ENCODE data around the gene ANXA6. TPM values are rescaled to one million over a fixed set of nuclear protein-coding genes. Genes with fewer than 3 reads are reported as not detected.

The ANXA6 gene
- total and polyA plus RNA-seq, 8 donors = 37.0 to 70.8 (median 48.7) TPM

- peaks cover 0 to 4% (median 0%) of the 10 kb centered on the region in 3 donors for H3K4me1 ChIP-seq
- ATAC-seq = peak in 1 of 4 donors; percentile 36
- intact Hi-C loops (cut with DNase I) = loop anchor here in 1 of 3 donors (5.0 kb wide), 1 partner anchor 63 kb away; no protein-coding TSS in a partner anchor
Observed at GRCh38 chr5:151054709-151055108, 102.9 kb downstream of the ANXA6 start.

DNA sequence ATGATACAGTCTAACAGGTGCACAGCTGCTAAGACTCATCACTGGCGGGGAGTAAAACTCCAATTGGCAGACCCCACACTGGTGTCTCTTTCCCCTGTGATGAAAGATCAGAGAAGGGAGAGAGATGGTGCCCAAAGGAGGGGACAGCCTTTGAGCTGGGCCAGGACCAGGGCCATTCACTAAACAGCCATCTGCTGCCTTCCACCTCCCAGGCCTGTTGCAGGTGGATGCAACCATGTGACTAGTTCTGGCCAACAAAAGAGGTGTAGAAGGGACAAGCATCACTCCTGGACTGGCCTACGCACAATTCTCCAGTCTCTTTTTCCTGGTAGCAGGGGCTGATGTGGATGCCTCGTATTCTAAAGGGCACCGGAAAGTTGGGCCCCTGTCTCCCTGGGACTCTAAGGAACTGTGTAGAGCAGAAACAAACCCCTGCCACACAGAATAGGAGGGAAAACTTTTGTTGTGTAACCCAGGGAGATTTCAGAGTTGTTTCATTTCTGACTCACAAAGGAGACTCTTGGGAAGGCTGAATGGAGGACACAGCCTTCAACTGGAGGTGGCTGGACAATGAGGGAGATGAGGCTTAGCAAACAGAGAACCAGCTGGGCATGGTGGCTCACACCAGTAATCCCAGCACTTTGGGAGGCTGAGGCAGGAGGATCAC, 103.7 kb downstream of the ANXA6 start:
- intact Hi-C loops (cut with DNase I) = loop anchor here in 2 of 3 donors (2.0 to 5.0 kb wide), 2 partner anchors 63 to 65 kb away; no protein-coding TSS in a partner anchor
- ATAC-seq = no peak
- Histone ChIP-seq H3K27ac (no peak overlapping the region), H3K4me1 (peaks cover 0 to 4% (median 0%) of the 10 kb centered on the region in 3 donors), H3K36me3 (peaks cover 0 to 62% (median 9%) of the 10 kb centered on the region in 3 donors), H3K4me3 (no peak overlapping the region), H3K27me3 (no peaks in the 10 kb centered on the region), H3K9me3 (no peaks in the 10 kb centered on the region)
- WGBS, 2 donors = 95 to 96% methylated on average over 4 of the region's 4 CpGs
- no peak for DNase-seq
- no peak for FAIRE-seq
- TF ChIP-seq CTCF (IDR thresholded peaks at IDR 0.05) = no peak

More at GRCh38 chr5:151054709-151055108, 102.9 kb downstream of the ANXA6 start:
- DNase-seq = no peak
- WGBS, 2 donors = 78 to 86% methylated on average over 3 of the region's 3 CpGs
- no peak overlapping the region for H3K27ac ChIP-seq
- H3K36me3 ChIP-seq = peaks cover 0 to 59% (median 2%) of the 10 kb centered on the region in 3 donors
- no peak overlapping the region for H3K4me3 ChIP-seq
- H3K27me3 ChIP-seq = no peaks in the 10 kb centered on the region
- no peaks in the 10 kb centered on the region for H3K9me3 ChIP-seq
- no peak for FAIRE-seq
- no peak for TF ChIP-seq CTCF (IDR thresholded peaks at IDR 0.05)

GRCh38 chr5:151052836-151053235, 104.7 kb downstream of the ANXA6 start:
- ATAC-seq (no peak), DNase-seq (no peak), FAIRE-seq (no peak)
- Histone ChIP-seq H3K27me3 (no peaks in the 10 kb centered on the region), H3K36me3 (peaks cover 0 to 54% (median 12%) of the 10 kb centered on the region in 3 donors), H3K9me3 (no peaks in the 10 kb centered on the region), H3K4me3 (no peak overlapping the region), H3K27ac (no peak overlapping the region), H3K4me1 (peaks cover 0 to 4% (median 0%) of the 10 kb centered on the region in 3 donors)
- WGBS, 2 donors = 83 to 95% methylated on average over 3 of the region's 3 CpGs
- no peak for TF ChIP-seq CTCF (IDR thresholded peaks at IDR 0.05)
- intact Hi-C loops (cut with DNase I) = loop anchor here in 2 of 3 donors (2.0 to 5.0 kb wide), 2 partner anchors 64 to 66 kb away; no protein-coding TSS in a partner anchor

- Histone ChIP-seq H3K4me3 (no peak overlapping the region), H3K9me3 (no peaks in the 10 kb centered on the region), H3K27me3 (no peaks in the 10 kb centered on the region), H3K36me3 (peaks cover 0 to 46% (median 12%) of the 10 kb centered on the region in 3 donors), H3K27ac (no peak overlapping the region), H3K4me1 (peaks cover 0 to 4% (median 0%) of the 10 kb centered on the region in 3 donors)
- 75% methylated on average over 10 of the region's 10 CpGs for WGBS, 2 donors
- intact Hi-C loops (cut with DNase I) = loop anchor here in 2 of 3 donors (2.0 to 5.0 kb wide), 2 partner anchors 65 to 67 kb away; no protein-coding TSS in a partner anchor
- FAIRE-seq (no peak), DNase-seq (no peak), ATAC-seq (peak in 2 of 4 donors; percentile 4 to 7)
- TF ChIP-seq CTCF (IDR thresholded peaks at IDR 0.05) = peak in 1 of 4 donors; percentile 4
Observed at GRCh38 chr5:151051931-151052608, 105.5 kb downstream of the ANXA6 start.

All from pancreas (tissue), 10 donors.